Right ventricle myocardium inferior (tissue), 1 donor: ENCODE measurements around the gene CDH18. TPM values are rescaled to one million over a fixed set of nuclear protein-coding genes. Genes with fewer than 3 reads are reported as not detected.
"Not testable (repeated sequence)": the region's sequence is repeated elsewhere in the genome, so short reads cannot be mapped to it uniquely, and the experiment has no call there.

Experiments used
- ATAC-seq: fragments of 200-7000 bp; cut with Tn5 transposase; one replicate; pipeline ENCODE4 v1.9.1; 2020; ENCODE audit warnings: mild to moderate bottlenecking, moderate library complexity
- DNase-seq: peaks from one replicate; pipeline ENCODE4 v3.0.0; 2021; ENCODE audit errors: missing footprints
- intact Hi-C: fragments of 100-400 bp; cut with DNase I; formaldehyde crosslinking; loops from one replicate; pipeline ENCODE4 v1.11.0; 2022
- total RNA-seq: library from RNA; stranded (reverse); fragmentation: NEBNext Ultra II Directional; extraction: Animal tissue kit (Norgen Biotek cat#: 25700); gene quantifications from one replicate; pipeline ENCODE4 v1.2.1, GENCODE V29; 2021
- donor health status: DM: no; HTN: yes; CAD: no; lungs with severe emphysema.

CDH18 gene
- total RNA-seq, 1 donor from 2014 or later = not detected

GRCh38 chr5:19880859-19881436 is 107.1 kb downstream of the CDH18 start:
- intact Hi-C loops = no loop called here
- ATAC-seq = no peak
- DNase-seq = no peak

- intact Hi-C loops = no loop called here
- ATAC-seq (no peak), DNase-seq (no peak)
These were observed 107.5 kb downstream of the CDH18 start for GRCh38 chr5:19880458-19880857.

GRCh38 chr5:19874811-19875210 is 113.2 kb downstream of the CDH18 start:
- ATAC-seq = no peak
- intact Hi-C loops = no loop called here
- no peak for DNase-seq

GRCh38 chr5:19866090-19866450 is 121.9 kb downstream of the CDH18 start:
- no peak for ATAC-seq
- no peak for DNase-seq
- intact Hi-C loops = no loop called here

DNA sequence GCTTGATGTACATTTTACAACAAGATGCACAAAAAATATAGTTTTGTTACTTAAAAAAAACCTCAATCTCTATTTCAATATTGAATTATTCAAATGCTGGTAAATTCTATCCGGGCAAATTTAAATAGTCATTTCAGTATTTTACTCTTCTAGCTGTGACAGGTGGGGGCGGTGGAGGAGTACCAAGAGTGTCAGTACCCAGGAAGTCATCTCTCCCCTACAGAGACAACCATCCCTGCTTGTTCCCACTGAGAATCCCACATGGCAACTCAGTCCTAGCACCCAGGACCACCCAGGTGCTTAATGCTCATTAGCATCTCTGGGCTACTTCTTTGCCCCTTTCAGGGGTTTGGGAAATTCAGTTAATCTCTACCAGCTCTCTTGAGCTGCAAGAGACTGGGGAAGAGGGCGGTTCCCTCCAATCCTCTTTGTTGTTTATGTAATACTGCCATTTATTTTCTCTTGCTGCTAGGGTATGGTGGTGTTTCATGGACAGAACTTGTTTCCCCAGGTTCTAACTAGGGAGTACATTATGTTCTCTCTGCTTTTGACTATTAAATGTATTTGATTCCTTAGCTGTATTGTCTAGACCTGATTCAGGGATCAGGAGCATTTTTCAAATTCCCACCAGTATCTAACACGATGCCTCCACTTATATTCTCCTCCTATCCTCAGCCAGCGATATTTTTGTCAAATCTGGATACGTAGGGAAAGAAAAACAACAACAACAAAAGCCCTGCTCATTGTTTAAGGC is 122.5 kb downstream of the CDH18 start:
- DNase-seq (no peak), ATAC-seq (no peak)
- intact Hi-C loops = no loop called here

GRCh38 chr5:19862711-19863110 is 125.3 kb downstream of the CDH18 start:
- intact Hi-C loops = no loop called here
- DNase-seq (no peak), ATAC-seq (no peak)

GRCh38 chr5:19859020-19859419 is 129.0 kb downstream of the CDH18 start:
- no peak for DNase-seq
- intact Hi-C loops = no loop called here
- no peak for ATAC-seq

- intact Hi-C loops = no loop called here
- no peak for ATAC-seq
These were observed 132.1 kb downstream of the CDH18 start for GRCh38 chr5:19855931-19856330.

DNA sequence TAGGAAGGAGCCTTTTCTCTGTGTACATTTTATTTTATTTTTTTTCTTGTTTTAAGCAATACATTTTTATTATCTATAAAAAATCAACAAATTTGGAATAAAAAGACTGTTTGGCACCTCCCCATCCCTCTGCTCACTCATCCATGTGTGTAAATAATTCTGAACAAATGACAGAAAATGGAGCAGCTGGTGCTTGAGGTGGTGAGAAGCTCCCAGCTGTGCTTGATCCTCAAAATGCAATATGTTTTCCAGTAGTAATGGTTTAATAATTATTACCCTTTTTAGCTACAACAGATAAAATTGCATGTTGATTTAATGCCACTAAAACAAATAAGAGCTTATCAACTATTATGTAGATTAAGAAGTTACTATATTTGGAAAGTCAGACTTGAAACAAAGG is 132.5 kb downstream of the CDH18 start:
- no peak for ATAC-seq
- intact Hi-C loops = no loop called here
- no peak for DNase-seq

More at GRCh38 chr5:19855931-19856330, 132.1 kb downstream of the CDH18 start:
- no peak for DNase-seq

- DNase-seq (no peak), ATAC-seq (no peak)
- intact Hi-C loops = no loop called here
These were observed 133.0 kb downstream of the CDH18 start for GRCh38 chr5:19855031-19855430.

- intact Hi-C loops = no loop called here
- no peak for DNase-seq
- ATAC-seq = no peak
These were observed 134.3 kb downstream of the CDH18 start for GRCh38 chr5:19853616-19854240.

DNA sequence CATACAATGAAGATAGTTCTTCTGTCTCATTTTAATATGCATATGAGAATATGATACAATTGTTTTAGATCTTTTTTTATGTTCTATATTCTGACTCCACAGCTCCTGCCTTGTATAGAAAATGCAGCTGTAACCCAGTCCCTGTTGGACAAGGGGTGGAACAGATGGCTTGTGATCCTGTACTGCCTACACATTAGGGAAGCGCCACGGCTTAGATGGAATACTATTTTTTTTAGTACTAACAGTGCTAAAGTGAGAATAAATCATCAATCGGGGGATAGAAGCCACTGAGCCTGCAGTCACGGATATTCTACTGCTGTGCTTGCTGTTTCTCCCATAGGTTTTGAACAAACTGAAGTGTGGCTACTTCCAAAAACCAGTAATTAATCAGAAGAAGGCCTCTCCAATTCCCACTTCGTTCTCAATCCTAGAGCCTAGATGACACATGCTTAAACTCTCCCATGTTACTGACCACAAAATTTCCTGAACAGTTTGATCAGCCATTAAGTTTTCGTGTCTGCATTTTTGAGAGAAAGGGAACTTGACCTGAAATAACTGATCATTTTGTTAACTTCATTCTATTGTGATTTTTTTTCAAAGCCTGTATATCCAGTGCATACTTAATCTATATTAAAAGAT is 150.3 kb downstream of the CDH18 start:
- no peak for DNase-seq
- ATAC-seq = no peak
- intact Hi-C loops = no loop called here

DNA sequence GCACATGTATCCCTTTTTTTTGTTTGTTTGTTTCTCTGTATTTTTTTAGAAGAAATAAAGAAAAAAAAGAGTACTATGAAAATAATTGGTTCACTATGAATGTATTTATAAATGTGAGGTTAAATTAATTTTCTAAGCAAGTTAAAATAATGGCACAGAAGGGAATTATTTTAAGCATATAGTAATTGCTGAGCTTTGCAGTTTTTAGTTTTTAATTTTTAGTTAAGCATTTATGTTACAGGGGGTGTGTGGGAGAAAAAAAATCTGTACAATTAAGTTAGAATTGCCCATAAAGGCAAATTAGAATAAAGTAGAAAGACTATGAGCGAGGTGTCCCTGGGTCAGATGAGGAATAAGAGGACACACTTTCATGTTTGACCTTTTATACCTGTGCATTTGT is 152.6 kb downstream of the CDH18 start:
- no peak for DNase-seq
- ATAC-seq = no peak
- intact Hi-C loops = no loop called here

DNA sequence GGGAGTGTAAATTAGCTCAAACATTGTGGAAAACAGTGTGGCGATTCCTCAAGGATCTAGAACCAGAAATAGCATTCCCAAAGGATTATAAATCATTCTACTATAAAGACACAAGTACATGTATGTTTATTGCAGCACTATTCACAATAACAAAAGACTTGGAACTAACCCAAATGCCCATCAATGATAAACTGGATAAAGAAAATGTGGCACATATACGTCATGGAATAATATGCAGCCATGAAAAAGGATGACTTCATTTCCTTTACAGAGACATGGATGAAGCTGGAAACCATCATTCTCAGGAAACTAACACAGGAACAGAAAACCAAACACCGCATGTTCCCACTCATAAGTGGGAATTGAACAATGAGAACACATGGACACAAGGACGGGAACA is 175.3 kb downstream of the CDH18 start:
- DNase-seq, ATAC-seq, intact Hi-C loops: not testable (repeated sequence)

DNA sequence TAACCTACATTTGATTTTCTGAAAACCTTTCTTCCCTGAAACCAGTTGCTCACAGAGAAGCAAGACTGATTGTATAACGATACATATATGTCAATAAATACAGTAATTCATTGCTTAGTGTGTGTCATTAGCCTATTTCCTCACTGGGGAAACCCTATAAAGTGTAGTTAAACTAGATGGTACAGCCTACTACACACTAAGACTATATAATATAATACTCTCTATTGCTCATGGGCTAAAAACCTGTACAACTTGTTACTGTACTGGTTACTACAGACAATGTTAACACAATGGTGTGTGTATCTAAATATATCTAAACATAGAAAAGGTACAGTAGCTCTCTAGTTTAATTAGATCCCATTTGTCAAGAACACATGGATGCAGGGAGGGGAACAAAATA is 181.2 kb downstream of the CDH18 start:
- DNase-seq (no peak), ATAC-seq (no peak)
- intact Hi-C loops = no loop called here

DNA sequence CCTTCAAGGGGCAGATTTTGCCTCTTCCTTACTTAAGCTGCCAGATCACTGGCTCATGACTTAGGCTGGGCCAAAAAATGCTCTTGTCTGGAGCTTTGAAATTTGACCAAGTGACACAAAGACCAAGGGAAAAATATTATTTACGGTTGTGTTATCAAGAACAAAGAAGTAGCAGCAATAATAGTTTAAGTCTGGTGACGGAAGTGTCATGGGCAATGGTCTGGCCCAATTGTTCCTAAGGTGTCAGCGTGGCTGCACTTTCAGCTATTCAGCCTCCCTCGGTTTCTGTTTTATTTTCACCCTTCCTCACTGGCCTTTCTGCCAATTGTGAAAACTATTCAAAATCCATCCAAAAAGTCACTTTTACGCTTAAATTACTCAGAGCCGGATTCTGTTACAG is 185.3 kb downstream of the CDH18 start:
- intact Hi-C loops = no loop called here
- DNase-seq = no peak
- ATAC-seq = no peak

- intact Hi-C loops = no loop called here
- ATAC-seq = no peak
- no peak for DNase-seq
These were observed 192.8 kb downstream of the CDH18 start for GRCh38 chr5:19795218-19795617.

DNA sequence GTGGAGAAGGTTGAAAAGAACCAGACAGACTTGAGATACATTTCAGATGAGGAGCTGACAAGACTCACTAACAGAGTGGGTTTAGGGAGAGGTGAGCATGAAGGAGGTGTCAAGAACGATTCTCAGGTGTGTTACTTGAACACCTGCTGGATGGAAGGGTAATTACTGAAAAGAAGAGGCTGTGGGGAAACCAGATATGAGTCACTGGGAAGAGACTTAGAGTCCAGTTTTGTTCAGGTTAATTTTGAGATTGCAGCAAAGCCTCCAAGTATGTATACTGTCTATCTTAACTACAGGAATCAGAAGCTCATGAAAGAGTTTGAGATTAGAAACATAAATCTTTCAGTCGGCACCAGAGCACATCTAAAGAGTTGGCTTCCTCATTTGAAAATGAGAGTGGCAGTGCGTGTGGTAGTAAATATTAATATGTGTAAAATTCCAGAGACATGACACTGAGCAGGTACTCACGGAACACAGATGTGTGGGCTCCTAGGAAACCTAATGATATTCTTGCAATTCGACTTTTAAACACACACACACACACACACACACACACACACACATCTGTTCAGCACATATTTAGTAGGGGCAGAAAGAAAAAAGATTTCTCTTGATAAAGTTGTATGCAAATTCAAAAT is 197.1 kb downstream of the CDH18 start:
- DNase-seq (no peak), ATAC-seq (no peak)
- intact Hi-C loops = no loop called here

DNA sequence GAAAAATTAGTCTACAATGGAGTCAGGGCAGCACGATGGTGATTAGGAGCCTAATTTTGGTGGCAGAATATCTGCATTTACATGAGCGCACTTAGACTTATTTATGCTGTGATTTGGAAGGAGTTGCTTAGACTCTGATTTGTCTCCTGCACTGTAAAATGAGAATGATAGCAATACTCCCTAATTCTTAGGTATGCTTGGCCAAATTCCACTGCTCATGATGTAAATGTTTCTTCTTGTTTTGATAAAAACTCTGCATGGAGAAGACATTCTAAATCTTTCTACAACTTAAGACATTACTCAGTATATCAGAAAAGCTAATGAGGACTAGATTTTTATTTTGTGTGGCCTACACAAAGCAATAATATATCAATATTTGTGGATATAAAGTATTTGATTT is 205.4 kb downstream of the CDH18 start:
- intact Hi-C loops = no loop called here
- no peak for DNase-seq
- no peak for ATAC-seq
